GM12801 (cell line): ENCODE results near the gene EFR3B.

ENCODE experiments used
- TF ChIP-seq, protein P1 (sequence below): IDR thresholded peaks from one replicate; pipeline ENCODE4 v1.5.1; 2011; ENCODE audit warnings: control low read depth; ENCODE audit not compliant: insufficient read length; ENCODE audit errors: extremely low read depth

The EFR3B gene

DNA sequence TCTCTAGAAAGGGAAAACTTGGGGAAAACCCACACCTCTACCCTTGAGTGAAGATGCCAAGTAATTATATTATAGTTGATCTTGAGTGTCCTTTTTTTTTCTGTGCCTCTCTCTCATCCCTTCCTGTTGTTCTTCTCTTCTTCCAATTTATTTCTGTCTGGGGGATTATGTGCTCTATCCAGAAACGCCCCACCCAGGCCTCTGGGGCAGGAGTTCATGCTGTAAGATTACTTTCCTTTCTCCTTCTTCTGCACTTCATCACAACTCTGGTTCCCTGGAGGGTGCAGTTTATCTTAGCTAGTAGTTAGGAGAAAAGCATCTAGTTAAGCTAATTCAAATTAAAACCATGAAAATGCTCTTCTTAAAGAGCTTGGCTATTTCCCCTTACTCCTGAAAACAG lies 39.8 kb upstream of the EFR3B start:
- TF ChIP-seq, protein P1, sequence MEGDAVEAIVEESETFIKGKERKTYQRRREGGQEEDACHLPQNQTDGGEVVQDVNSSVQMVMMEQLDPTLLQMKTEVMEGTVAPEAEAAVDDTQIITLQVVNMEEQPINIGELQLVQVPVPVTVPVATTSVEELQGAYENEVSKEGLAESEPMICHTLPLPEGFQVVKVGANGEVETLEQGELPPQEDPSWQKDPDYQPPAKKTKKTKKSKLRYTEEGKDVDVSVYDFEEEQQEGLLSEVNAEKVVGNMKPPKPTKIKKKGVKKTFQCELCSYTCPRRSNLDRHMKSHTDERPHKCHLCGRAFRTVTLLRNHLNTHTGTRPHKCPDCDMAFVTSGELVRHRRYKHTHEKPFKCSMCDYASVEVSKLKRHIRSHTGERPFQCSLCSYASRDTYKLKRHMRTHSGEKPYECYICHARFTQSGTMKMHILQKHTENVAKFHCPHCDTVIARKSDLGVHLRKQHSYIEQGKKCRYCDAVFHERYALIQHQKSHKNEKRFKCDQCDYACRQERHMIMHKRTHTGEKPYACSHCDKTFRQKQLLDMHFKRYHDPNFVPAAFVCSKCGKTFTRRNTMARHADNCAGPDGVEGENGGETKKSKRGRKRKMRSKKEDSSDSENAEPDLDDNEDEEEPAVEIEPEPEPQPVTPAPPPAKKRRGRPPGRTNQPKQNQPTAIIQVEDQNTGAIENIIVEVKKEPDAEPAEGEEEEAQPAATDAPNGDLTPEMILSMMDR, result no peak

DNA sequence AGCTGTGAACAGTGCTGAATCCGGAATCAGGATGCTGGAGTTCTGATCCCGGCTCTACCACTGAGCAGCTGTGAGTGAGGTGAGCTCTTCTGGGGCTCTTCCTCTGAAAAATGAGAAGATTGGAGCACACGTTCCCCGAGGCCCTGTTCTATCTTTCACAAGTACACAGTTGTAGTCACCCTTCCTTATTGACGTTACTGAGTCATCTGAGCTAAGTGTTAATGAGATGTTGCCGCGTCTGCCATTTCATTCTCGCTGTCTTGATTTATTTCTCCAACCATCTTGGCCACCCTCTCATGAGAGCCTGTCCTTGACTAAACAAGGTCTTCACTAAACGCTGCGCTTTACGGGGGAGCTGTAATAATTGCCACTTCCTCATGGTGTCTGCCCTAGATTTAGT lies 31.9 kb upstream of the EFR3B start:
- TF ChIP-seq, protein P1, result no peak

DNA sequence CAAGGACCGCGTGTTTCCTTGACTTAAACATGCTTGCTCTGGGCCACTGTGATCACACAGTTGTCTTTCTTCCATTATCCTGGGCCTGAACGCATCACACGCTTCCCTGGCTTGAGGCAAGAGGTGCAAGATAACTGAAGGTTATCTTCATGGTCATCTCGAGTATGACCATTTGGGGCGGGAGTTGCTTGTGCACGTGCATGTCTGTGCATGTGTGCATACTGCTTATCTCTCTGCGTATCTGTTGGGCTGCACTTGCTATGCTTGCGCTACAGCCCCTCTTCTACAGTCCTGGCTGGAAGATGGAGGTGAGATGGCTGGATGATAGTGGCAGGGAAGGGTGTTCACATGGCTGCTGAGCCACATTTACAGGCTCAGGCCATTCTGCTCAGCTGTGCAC lies 27.2 kb upstream of the EFR3B start:
- TF ChIP-seq, protein P1, result no peak

DNA sequence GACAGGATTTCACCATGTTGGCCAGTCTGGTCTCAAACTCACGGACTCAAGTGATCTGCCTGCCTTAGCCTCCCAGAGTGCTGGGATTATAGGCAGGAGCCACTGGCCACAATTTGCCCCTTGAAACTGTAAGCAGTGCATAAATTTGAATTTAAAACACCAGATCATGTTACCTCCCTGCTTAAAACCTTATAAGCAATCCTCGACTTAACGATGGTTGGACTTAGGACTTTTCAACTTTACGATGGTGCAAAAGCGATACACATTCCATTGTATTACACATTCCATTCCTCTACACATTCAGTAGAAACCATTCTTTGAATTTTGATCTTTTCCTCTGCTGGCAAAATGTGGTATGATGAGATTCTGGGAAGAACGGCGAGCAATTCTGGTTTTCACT lies 23.2 kb upstream of the EFR3B start:
- TF ChIP-seq, protein P1, result no peak

DNA sequence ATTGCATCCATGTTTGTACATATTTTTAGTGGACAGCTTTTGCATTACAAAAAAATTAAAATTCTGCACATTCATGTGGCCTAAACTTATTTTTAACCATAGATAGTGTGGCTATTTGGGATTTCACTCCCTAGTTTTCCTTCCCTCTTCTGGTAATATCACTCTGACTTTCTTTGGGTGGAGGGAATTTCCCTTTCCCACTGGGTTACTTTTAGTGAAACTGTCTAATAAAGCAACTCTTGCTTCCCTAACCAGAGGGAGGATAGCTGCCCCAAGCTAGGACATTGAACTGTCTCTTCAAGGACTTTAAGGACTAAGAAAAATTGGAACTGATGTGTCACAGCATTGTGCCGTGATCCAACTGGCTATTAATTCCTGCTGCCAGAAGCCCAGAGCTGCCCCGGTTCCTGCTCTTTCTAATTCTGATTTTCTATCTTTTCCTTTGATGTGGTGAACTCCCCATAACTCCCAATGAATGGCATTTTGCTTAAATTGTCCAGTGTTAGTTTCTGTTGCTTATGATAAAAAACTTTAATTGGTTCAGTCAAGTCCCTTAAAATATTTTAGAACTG lies 20.0 kb upstream of the EFR3B start:
- TF ChIP-seq, protein P1, result no peak

DNA sequence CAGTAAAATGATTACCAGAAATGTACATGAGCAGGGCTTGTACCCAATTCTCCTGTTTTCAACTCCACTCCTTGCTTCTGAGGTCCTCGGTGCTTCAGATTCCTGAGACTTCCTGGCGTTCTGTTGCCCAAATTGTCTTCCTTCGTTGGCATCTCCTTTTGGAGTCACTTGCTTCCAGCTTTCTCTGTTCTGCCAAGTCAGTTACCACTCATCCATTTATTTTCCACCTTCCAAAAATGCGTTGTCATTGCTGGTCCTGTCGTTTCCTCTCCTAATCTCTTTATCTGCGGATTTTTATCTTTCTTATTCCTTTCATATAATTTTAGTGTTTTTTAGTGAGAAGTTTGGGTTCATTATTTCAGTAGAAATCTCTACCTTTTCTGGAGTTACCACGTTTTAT lies 18.5 kb upstream of the EFR3B start:
- TF ChIP-seq, protein P1, result no peak

DNA sequence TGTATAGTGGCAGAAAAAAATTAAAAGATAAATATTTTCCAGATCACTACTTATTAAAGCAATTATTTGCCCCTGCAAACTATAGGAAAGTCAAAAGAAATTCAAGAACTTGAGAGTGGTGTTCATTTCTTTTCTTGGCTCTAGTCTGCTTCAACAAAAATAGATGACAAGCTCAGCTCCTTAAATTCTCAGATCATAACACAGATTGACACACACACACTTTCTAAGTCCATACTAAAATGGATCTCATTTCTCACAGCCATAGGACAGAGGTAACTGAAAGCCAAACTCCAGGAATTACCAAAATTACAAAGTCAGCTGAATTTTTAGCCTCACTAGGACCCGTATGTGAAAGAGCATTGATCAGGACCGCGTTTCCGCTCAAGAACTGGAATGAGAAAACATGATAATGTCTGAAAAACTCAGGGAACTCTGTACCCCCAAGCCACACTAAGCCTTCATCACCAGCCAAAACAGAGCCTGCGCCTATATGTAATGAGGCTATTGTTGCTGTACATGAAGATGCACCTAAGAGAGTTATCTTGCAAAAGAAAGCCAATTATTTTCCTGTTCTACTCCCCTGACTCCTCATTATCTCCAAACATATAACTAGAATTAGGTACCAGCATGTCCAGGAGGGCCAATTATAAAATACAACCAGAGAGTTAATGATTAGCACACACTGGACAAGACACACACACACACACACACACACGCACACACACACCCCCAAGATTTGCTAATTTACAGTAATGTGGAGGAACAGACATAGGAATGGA lies 16.5 kb upstream of the EFR3B start:
- TF ChIP-seq, protein P1, result no peak
